Left colon (tissue), 2 donors: ENCODE results near the gene THSD7A. TPM values are rescaled to one million over a fixed set of nuclear protein-coding genes. Genes with fewer than 3 reads are reported as not detected.

Experiments used
- ATAC-seq: fragments of 200-7000 bp; cut with Tn5 transposase; one replicate; pipeline ENCODE4 v1.9.1; 2020; ENCODE audit warnings: mild to moderate bottlenecking, moderate library complexity
- DNase-seq, 2 donors: peaks; one replicate each; pipeline ENCODE4 v3.0.0-alpha.2; 2020
- intact Hi-C, 2 donors: fragments of 100-400 bp; cut with DNase I in 1 of 2; cut with micrococcal nuclease in 1 of 2; formaldehyde crosslinking; loops; one replicate each; pipeline versions ENCODE4 v1.11.2 to v1.14.0; 2022; cut with DNase I, micrococcal nuclease
- total RNA-seq, 2 donors: library from RNA; stranded (reverse); fragmentation: NEBNext Ultra II Directional; extraction: Animal tissue kit (Norgen Biotek cat#: 25700); gene quantifications; one replicate each; pipeline ENCODE4 v1.2.1, GENCODE V29; 2021
- donor health status: DM: no; HTN: no; CAD: no.
- donor health status: DM: yes; HTN: yes; CAD: no.

Gene THSD7A
- total RNA-seq, 2 donors from 2014 or later, result 1.6 to 1.7 TPM

GRCh38 chr7:11665357-11665756, 166.6 kb downstream of the THSD7A start:
- ATAC-seq (no peak), DNase-seq (no peak)
- intact Hi-C loops, result loop anchor here in 1 of 2 donors (5.0 kb wide), 1 partner anchor 33 kb away; no protein-coding TSS in a partner anchor

GRCh38 chr7:11655642-11656041, 176.4 kb downstream of the THSD7A start:
- ATAC-seq, result no peak
- intact Hi-C loops, result no loop called here
- DNase-seq, result no peak

- intact Hi-C loops, result no loop called here
- no peak for DNase-seq
- no peak for ATAC-seq
Observed at GRCh38 chr7:11655163-11655562, 176.8 kb downstream of the THSD7A start.

GRCh38 chr7:11650500-11650899, 181.5 kb downstream of the THSD7A start:
- DNase-seq, result no peak
- no peak for ATAC-seq
- intact Hi-C loops, result no loop called here

GRCh38 chr7:11650030-11650429, 182.0 kb downstream of the THSD7A start:
- intact Hi-C loops, result no loop called here
- ATAC-seq (no peak), DNase-seq (no peak)

- intact Hi-C loops, result no loop called here
- DNase-seq, result no peak
- ATAC-seq, result no peak
Observed at GRCh38 chr7:11648980-11649379, 183.0 kb downstream of the THSD7A start.

GRCh38 chr7:11648101-11648500, 183.9 kb downstream of the THSD7A start:
- no peak for ATAC-seq
- DNase-seq, result no peak
- intact Hi-C loops, result no loop called here

GRCh38 chr7:11642841-11643240, 189.2 kb downstream of the THSD7A start:
- peak; percentile 95 for ATAC-seq
- intact Hi-C loops, result no loop called here
- peak in 1 of 2 donors; percentile 17 for DNase-seq

- ATAC-seq (peak; percentile 32), DNase-seq (no peak)
- intact Hi-C loops, result no loop called here
Observed at GRCh38 chr7:11642276-11642675, 189.7 kb downstream of the THSD7A start.

- no peak for ATAC-seq
- no peak for DNase-seq
- intact Hi-C loops, result no loop called here
Observed at GRCh38 chr7:11638011-11638774, 193.8 kb downstream of the THSD7A start.

GRCh38 chr7:11636274-11636673, 195.7 kb downstream of the THSD7A start:
- no peak for DNase-seq
- intact Hi-C loops, result no loop called here
- ATAC-seq, result no peak

- no peak for DNase-seq
- intact Hi-C loops, result loop anchor here in 1 of 2 donors (5.0 kb wide), 1 partner anchor 34 kb away; no protein-coding TSS in a partner anchor
- ATAC-seq, result no peak
Observed at GRCh38 chr7:11633310-11633709, 198.7 kb downstream of the THSD7A start.

- DNase-seq, result no peak
- ATAC-seq, result no peak
- intact Hi-C loops, result loop anchor here in 1 of 2 donors (5.0 kb wide), 1 partner anchor 37 kb away; no protein-coding TSS in a partner anchor
Observed at GRCh38 chr7:11630355-11630754, 201.6 kb downstream of the THSD7A start.

GRCh38 chr7:11625669-11626068, 206.3 kb downstream of the THSD7A start:
- no peak for ATAC-seq
- no peak for DNase-seq
- intact Hi-C loops, result no loop called here

GRCh38 chr7:11623093-11623678, 208.8 kb downstream of the THSD7A start:
- ATAC-seq, result no peak
- intact Hi-C loops, result no loop called here
- DNase-seq, result no peak

- no peak for DNase-seq
- intact Hi-C loops, result no loop called here
- no peak for ATAC-seq
Observed at GRCh38 chr7:11620406-11621253, 211.4 kb downstream of the THSD7A start.

- intact Hi-C loops, result no loop called here
- no peak for ATAC-seq
- no peak for DNase-seq
Observed at GRCh38 chr7:11616466-11616865, 215.5 kb downstream of the THSD7A start.

- ATAC-seq (no peak), DNase-seq (no peak)
- intact Hi-C loops, result no loop called here
Observed at GRCh38 chr7:11615174-11615573, 216.8 kb downstream of the THSD7A start.

- intact Hi-C loops, result no loop called here
- no peak for ATAC-seq
- no peak for DNase-seq
Observed at GRCh38 chr7:11613292-11613930, 218.6 kb downstream of the THSD7A start.
